BE2C (cell line): ENCODE data around the gene CD3E.

Experiments used
- DNase-seq: peaks from one replicate; pipeline ENCODE4 v3.0.0-alpha.2; 2020
- H3K27me3 ChIP-seq: fragments of 250-450 bp; sonication (Bioruptor Pico); 2 replicates; pipeline ENCODE4 v1.5.1; 2020; ENCODE audit warnings: mild to moderate bottlenecking
- H3K36me3 ChIP-seq: fragments of 250-450 bp; sonication (Bioruptor Pico); 2 replicates; pipeline ENCODE4 v1.5.1; 2020; ENCODE audit warnings: mild to moderate bottlenecking
- H3K4me1 ChIP-seq: fragments of 250-450 bp; sonication (Bioruptor Pico); 2 replicates; pipeline ENCODE4 v1.5.1; 2020
- H3K4me3 ChIP-seq: 2 replicates; pipeline ENCODE4 v1.5.1; 2011; ENCODE audit warnings: low read depth, low read length
- H3K9me3 ChIP-seq: fragments of 250-450 bp; sonication (Bioruptor Pico); 2 replicates; pipeline ENCODE4 v1.5.1; 2020
- TF ChIP-seq, protein P1 (sequence below): IDR thresholded peaks from 2 replicates; pipeline ENCODE4 v1.5.1; 2012; ENCODE audit warnings: mild to moderate bottlenecking, low read depth, low read length

Gene CD3E

DNA sequence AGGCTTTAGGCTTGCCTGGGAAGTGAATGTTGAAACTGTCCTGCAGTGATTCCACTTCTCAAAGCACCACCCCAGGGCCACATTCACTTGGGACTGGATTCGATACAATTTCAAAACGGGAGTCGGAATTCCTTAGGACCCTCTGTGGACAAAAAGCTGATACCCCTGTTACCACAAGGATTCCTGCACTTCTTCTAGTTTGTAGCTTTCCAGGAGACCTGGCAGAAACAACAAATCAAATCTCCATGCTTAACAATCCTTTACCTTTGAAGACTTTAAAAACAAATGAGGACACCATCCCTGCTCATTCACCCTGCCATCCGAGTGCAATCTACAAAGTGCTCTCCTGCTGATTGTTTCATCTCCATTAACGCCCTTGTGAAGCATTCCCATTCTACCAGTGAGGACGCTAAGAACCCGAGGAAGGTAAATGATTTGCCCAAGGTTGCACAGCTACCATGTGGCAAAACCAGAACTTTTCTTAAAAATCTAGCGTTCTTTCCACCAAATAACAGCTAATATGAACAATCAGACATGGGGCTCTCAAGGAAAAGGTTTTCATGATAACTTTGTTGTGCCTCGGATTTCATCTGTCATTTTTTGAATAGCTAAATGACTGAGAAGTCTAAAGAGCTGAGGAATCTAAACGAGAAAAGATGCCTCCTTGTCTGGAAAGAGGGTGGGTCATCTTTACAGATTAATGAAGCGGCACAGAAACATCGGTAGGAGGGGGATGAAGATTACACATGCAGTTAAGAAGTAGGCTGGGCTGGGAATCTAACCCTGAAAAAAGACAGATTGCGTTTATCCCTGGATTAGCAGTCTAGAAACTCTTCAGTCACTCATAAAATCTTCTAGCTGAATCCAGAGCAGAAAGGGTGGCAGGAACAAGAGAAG lies 39.7 kb upstream of the CD3E start:
- DNase-seq = no peak
- Histone ChIP-seq H3K27me3 (peaks cover 81% of the 10 kb centered on the region), H3K4me1 (no peaks in the 10 kb centered on the region), H3K4me3 (no peak overlapping the region), H3K9me3 (no peaks in the 10 kb centered on the region), H3K36me3 (no peaks in the 10 kb centered on the region)
- TF ChIP-seq, protein P1, sequence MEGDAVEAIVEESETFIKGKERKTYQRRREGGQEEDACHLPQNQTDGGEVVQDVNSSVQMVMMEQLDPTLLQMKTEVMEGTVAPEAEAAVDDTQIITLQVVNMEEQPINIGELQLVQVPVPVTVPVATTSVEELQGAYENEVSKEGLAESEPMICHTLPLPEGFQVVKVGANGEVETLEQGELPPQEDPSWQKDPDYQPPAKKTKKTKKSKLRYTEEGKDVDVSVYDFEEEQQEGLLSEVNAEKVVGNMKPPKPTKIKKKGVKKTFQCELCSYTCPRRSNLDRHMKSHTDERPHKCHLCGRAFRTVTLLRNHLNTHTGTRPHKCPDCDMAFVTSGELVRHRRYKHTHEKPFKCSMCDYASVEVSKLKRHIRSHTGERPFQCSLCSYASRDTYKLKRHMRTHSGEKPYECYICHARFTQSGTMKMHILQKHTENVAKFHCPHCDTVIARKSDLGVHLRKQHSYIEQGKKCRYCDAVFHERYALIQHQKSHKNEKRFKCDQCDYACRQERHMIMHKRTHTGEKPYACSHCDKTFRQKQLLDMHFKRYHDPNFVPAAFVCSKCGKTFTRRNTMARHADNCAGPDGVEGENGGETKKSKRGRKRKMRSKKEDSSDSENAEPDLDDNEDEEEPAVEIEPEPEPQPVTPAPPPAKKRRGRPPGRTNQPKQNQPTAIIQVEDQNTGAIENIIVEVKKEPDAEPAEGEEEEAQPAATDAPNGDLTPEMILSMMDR = no peak

DNA sequence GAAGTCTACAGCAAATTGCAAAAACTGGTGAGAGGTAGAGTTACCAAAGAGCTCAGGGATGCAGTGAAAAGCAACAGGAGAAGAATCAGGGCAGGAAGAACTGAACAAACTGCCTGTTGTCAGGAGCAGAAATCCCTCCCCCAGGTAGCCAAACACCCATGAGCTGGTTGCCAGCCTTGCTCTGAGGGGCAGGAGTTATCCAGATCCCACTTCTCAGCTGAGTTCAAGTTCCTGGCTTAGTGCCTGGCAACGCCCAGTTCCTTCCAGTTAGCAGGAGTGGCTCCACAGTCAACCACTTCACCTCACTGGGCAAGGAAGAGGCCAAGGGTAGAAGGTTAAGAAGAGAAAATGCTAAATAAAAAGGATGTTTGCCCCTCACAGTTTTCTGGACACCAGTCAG lies 38.6 kb upstream of the CD3E start:
- Histone ChIP-seq H3K9me3 (no peaks in the 10 kb centered on the region), H3K36me3 (no peaks in the 10 kb centered on the region), H3K4me3 (no peak overlapping the region), H3K4me1 (no peaks in the 10 kb centered on the region), H3K27me3 (peaks cover 79% of the 10 kb centered on the region)
- TF ChIP-seq, protein P1 = no peak
- DNase-seq = no peak

DNA sequence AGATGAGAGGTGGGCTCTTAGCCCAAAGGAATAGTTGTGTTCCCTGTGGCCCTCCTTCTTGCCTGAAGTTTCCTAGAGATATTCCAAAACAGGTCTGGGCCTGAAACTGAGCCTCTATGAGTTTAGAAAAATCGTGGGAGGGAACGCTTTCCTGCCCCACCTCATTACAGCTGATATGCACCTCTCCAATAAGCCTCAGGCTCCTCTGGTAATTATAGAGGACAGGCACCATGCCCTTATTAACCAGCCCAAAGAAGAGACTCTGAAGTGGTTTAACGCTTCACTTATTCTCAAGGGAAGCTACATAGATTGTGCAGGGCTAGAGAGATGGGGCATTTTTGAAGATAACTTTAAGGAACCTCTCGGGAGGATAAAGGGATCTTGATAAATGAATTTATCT lies 37.0 kb upstream of the CD3E start:
- H3K4me1 ChIP-seq = no peaks in the 10 kb centered on the region
- DNase-seq = no peak
- no peak overlapping the region for H3K4me3 ChIP-seq
- no peaks in the 10 kb centered on the region for H3K36me3 ChIP-seq
- TF ChIP-seq, protein P1 = no peak
- H3K27me3 ChIP-seq = peaks cover 72% of the 10 kb centered on the region
- no peaks in the 10 kb centered on the region for H3K9me3 ChIP-seq

DNA sequence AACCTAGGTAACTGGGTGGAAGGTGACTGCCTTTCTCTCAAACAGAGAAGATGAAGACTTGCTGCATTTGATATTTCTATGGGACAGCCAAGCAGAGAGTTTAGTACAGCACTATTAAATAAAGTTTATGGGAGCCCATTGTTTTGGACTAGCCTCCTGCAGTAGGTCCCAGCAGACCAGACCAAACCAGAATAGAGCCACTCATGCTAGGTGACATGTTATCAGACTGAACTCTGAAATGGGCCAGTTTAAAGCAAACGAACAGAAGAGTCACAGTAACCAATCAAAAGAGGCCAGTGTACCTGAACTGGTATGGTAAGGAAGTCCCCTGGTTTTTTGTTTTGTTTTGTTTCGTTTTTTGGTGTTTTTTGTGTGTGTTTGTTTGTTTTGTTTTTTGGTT lies 32.5 kb upstream of the CD3E start:
- no peak overlapping the region for H3K4me3 ChIP-seq
- DNase-seq = no peak
- H3K4me1 ChIP-seq = no peaks in the 10 kb centered on the region
- no peaks in the 10 kb centered on the region for H3K9me3 ChIP-seq
- peaks cover 52% of the 10 kb centered on the region for H3K27me3 ChIP-seq
- no peaks in the 10 kb centered on the region for H3K36me3 ChIP-seq
- TF ChIP-seq, protein P1 = no peak

DNA sequence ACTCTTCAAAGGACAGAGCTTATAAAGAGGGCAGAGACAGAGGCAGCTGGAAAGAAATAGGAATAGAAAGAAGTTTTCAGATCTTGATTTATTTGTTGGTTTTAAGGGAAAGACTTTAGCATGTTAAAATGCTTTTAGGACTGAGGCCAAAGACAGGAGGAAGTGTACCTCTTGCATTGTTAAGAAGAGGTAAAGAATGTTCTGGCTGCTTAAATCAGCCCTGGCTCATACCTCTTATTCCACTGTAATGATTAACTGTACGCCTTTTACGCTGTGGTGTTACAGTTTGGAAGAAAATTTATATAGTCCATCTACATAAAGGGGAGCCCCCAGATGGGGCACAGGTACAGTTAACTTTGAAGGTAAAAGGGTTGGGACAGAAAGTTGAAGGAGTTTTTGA lies 30.3 kb upstream of the CD3E start:
- H3K27me3 ChIP-seq = peaks cover 40% of the 10 kb centered on the region
- H3K4me3 ChIP-seq = no peak overlapping the region
- TF ChIP-seq, protein P1 = no peak
- no peaks in the 10 kb centered on the region for H3K4me1 ChIP-seq
- no peak for DNase-seq
- no peaks in the 10 kb centered on the region for H3K9me3 ChIP-seq
- no peaks in the 10 kb centered on the region for H3K36me3 ChIP-seq

DNA sequence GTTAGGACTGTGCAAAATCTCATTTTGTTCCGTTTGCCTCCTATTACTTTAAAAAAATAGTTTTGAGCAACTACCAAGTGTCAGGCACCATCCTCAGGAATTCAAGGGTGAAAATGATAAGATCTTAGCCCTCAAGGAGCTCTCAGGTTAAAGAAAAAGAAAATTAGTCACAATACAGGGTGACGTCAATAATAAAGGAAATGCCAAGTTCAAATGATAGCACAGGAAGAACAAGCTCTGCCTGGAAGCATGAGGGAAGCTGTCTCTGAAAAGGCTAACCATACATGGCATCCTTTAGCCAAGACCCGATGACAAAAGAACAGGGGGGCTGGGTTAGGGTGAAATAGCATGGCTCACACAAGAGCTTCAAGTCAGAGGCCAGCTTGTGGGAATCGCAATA lies 29.4 kb upstream of the CD3E start:
- Histone ChIP-seq H3K36me3 (no peaks in the 10 kb centered on the region), H3K4me1 (no peaks in the 10 kb centered on the region), H3K9me3 (no peaks in the 10 kb centered on the region), H3K4me3 (no peak overlapping the region), H3K27me3 (peaks cover 32% of the 10 kb centered on the region)
- no peak for DNase-seq
- TF ChIP-seq, protein P1 = no peak
